ENCODE measurements around the gene SUCNR1. TPM values are rescaled to one million over a fixed set of nuclear protein-coding genes. Genes with fewer than 3 reads are reported as not detected.

Gene SUCNR1, protein sequence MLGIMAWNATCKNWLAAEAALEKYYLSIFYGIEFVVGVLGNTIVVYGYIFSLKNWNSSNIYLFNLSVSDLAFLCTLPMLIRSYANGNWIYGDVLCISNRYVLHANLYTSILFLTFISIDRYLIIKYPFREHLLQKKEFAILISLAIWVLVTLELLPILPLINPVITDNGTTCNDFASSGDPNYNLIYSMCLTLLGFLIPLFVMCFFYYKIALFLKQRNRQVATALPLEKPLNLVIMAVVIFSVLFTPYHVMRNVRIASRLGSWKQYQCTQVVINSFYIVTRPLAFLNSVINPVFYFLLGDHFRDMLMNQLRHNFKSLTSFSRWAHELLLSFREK
- total RNA-seq (ENCODE audit: low replicate concordance): 2.2 TPM in 1 of 2 replicates, not detected in the other

DNA sequence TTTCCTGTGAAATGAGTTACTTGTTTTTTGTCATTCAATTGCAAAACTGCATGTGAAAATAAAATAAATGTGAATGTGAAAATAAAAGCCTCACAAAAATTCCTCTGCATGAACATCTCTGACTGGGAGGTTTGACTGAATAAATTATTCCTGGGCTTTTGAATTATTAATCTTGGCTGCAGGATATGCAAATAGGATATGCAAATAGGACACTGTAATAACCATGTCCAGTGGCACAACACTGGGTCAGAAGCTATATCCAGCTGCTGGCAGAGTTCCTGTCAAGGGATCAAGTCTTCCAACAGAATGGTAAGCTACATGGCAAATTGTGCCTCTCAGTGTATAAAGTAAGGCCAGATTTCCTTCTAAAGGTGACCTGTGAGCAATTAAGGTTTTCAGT lies at the start of gene SUCNR1:
Gene SUCNR1 (plus strand): TSS at position 246 of the 400 bp plus-strand sequence. CDS start 6,250 bp downstream, outside the sequence.

Other genes with a start within 250 kb of the SUCNR1 start
- gene AADACL2, start 139.7 kb upstream of the SUCNR1 start, total RNA-seq (ENCODE audit: low replicate concordance): not detected in 2 replicates
- 0.68 and 1.8 TPM in 2 replicates for gene AADAC, start 59.5 kb upstream of the SUCNR1 start, total RNA-seq (ENCODE audit: low replicate concordance)